ENCODE results near the gene ZMIZ1.

DNA sequence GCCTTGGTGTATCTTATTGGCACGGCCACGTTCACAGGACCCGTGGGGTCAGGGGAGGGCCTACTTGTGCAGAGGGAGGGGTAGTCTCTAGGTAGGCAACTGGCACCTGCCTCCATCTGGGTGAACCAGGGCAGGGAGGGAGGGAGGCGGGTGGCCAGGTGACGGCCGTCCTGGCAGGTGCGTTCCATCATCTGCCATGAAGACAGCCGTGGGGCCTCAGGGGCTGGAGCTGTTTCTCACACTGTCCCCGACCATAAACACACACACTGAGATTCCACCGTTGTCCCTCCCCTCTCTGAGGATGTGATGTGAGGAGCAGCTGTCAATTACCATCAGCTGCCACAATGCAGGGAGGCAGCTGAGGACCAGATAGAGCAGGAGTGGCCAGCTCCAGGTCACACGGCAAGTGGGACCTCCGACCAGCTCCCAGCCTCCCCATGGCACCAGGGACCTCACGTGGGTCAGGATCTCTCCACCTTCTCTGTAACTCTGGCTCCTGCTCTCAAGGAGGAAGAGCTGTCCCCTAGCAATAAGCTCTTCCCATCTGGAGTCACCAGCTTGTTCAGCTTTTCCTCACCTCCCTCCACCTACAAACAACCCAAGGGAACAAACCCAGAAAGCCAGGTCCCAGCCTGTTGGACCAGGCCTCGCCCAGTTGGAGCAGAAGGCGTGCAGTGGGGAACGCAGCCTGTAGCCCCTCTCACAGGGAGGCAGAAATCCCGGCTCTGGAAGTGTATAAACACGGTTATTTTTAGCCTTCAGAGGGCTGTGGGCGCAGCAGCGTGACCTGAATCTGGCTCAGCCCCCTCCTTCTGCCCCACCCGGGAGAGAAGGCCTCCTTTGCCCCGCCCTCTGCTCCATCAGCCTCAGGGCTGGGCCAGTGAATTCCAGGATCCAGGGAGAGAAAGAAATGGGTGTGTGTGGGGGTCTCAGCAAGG lies 33.1 kb downstream of the ZMIZ1 start:
- TF ChIP-seq, protein P1, sequence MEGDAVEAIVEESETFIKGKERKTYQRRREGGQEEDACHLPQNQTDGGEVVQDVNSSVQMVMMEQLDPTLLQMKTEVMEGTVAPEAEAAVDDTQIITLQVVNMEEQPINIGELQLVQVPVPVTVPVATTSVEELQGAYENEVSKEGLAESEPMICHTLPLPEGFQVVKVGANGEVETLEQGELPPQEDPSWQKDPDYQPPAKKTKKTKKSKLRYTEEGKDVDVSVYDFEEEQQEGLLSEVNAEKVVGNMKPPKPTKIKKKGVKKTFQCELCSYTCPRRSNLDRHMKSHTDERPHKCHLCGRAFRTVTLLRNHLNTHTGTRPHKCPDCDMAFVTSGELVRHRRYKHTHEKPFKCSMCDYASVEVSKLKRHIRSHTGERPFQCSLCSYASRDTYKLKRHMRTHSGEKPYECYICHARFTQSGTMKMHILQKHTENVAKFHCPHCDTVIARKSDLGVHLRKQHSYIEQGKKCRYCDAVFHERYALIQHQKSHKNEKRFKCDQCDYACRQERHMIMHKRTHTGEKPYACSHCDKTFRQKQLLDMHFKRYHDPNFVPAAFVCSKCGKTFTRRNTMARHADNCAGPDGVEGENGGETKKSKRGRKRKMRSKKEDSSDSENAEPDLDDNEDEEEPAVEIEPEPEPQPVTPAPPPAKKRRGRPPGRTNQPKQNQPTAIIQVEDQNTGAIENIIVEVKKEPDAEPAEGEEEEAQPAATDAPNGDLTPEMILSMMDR (conservative IDR thresholded peaks at IDR 0.05; ENCODE audit: low read depth in 2 of 2): no peak
- TF ChIP-seq POLR2AphosphoS5 (IDR thresholded peaks at IDR 0.05; ENCODE audit: low read depth): no peak
- no peak for TF ChIP-seq EZH2phosphoT487 (IDR thresholded peaks at IDR 0.05; ENCODE audit: unreplicated experiment)
- no peak for TF ChIP-seq EZH2 (IDR thresholded peaks at IDR 0.05; ENCODE audit: low read depth, unreplicated experiment)
- TF ChIP-seq REST (IDR thresholded peaks at IDR 0.05; ENCODE audit: unreplicated experiment): no peak

Data from GM23338 (cell line).